Measurements from ENCODE around the gene TAF6L. TPM values are rescaled to one million over a fixed set of nuclear protein-coding genes. Genes with fewer than 3 reads are reported as not detected.
"Not testable (repeated sequence)": the region's sequence is repeated elsewhere in the genome, so short reads cannot be mapped to it uniquely, and the experiment has no call there.

The TAF6L gene
- total and polyA plus RNA-seq, 9 of the 15 experiments (the other 6 are each of a cell fraction or from before 2014, with no cell fraction given): 0.04 to 45.5 (median 20.8) TPM

DNA sequence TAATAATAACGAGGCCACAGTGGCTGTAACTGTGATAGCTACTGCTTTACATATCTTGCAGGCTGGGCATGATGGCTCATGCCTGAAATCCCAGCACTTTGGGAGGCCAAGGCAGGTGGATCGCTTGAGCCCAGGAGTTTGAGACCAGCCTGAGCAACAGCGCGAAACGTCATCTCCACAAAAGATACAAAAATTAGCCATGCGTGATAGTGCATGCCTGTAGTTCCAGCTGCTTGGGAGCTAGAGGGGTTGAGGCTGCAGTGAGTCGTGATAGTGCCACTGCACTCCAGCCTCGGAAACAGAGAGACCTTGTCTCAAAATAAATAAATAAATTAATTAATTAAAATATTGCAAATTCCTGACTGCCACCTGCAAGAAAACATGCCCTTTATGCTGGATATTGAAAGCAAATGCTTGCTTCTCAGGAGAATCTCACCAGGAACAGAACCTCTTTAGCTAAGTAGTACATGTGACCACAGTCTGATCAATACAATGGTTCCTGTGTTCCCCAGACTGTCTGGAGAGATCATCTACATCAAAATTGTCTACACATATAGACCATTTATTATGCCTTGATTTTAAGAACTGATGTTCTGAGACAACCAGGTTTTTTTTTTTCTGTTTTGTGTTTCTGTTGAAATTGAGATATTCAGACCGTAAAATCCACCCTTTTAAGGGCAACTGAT lies 23.6 kb upstream of the TAF6L start:
- BruUV-seq (replicated peaks): no TSS peak
- no peak overlapping the region; a peak in 1 of 4 replicates for H3K9ac ChIP-seq (ENCODE audit: insufficient read depth in 1 of 2, low read depth in 2 of 2, low read length in 2 of 2)
- H3K27ac ChIP-seq (ENCODE audit: extremely low read depth, low read depth, low read length): no peak overlapping the region
- FAIRE-seq: no peak
- intact Hi-C loops (cut with micrococcal nuclease): no loop called here
- peaks cover 17% of the 10 kb centered on the region; the same call in 1 of the 3 replicates for H3K36me3 ChIP-seq (ENCODE audit: control insufficient read depth, insufficient read depth, low read length)
- H3K9me1 ChIP-seq (ENCODE audit: control insufficient read depth, insufficient read depth, low read length): no peaks in the 10 kb centered on the region
- no peaks in the 10 kb centered on the region for H4K20me1 ChIP-seq (replicated peaks; ENCODE audit: control insufficient read depth, insufficient read depth, low read length)
- peaks cover 2 to 9% of the 10 kb centered on the region in 2 experiments; a peak in 3 of 5 replicates for H3K4me1 ChIP-seq (replicated peaks in 1 of 2; ENCODE audit: control insufficient read depth in 2 of 2, insufficient read depth in 2 of 2, low read length in 2 of 2)
- H3K9me3 ChIP-seq (replicated peaks; ENCODE audit: control insufficient read depth, insufficient read depth, low read depth, low read length): no peaks in the 10 kb centered on the region
- no peak for ATAC-seq
- H2AFZ ChIP-seq (ENCODE audit: low read depth, low read length): no peak overlapping the region
- POLR2A ChIA-PET: interaction anchor here (0.7 to 1.4 kb wide), 5 partner anchors 11 to 174 kb away, joined by 3 to 4 read pairs (median 3); partner anchors contain the start of genes EEF1G and POLR2G
- CTCF ChIA-PET (ENCODE audit: low intra/inter-chr PET ratio): no interaction called here
- no peak for DNase-seq (ENCODE audit: extremely low read depth in 1 of 4, low spot score in 3 of 4)
- 62% methylated on average over 9 of the region's 9 CpGs for WGBS (ENCODE audit: insufficient coverage, low coverage, missing lambda C conversion rate)
- no peak overlapping the region for H3K4me2 ChIP-seq (ENCODE audit: insufficient read depth, low read length)
- TF ChIP-seq OTX1 (CRISPR knock-in tag; IDR thresholded peaks at IDR 0.05): no peak
- TF ChIP-seq ZEB2 (IDR thresholded peaks at IDR 0.05): no peak
- TF ChIP-seq, protein P1, sequence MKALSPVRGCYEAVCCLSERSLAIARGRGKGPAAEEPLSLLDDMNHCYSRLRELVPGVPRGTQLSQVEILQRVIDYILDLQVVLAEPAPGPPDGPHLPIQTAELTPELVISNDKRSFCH (CRISPR knock-in tag; IDR thresholded peaks at IDR 0.05): no peak
- TF ChIP-seq, protein P1 (tag; IDR thresholded peaks at IDR 0.05): no peak
- no peak for TF ChIP-seq EP400 (IDR thresholded peaks at IDR 0.05)
- TF ChIP-seq NBN (IDR thresholded peaks at IDR 0.05; ENCODE audit: low read depth): no peak
- no peak for TF ChIP-seq CC2D1A (IDR thresholded peaks at IDR 0.05)
- TF ChIP-seq RBFOX2 (IDR thresholded peaks at IDR 0.05; ENCODE audit: low read depth, low read length): no peak
- no peak for TF ChIP-seq IRF2 (CRISPR knock-in tag; IDR thresholded peaks at IDR 0.05)
- TF ChIP-seq ARNT (IDR thresholded peaks at IDR 0.05): no peak
- TF ChIP-seq HDAC3 (IDR thresholded peaks at IDR 0.05; ENCODE audit: borderline replicate concordance, partially characterized antibody): no peak
- H3K27me3 ChIP-seq (ENCODE audit: control insufficient read depth in 2 of 2, insufficient read depth in 2 of 2, low read length in 2 of 2): no peaks in the 10 kb centered on the region
- H3K79me2 ChIP-seq (ENCODE audit: control insufficient read depth, insufficient read depth, low read length): peaks cover 12% of the 10 kb centered on the region
- in situ Hi-C loops (cut with MboI): no loop called here
- no peak overlapping the region for H3K4me3 ChIP-seq

DNA sequence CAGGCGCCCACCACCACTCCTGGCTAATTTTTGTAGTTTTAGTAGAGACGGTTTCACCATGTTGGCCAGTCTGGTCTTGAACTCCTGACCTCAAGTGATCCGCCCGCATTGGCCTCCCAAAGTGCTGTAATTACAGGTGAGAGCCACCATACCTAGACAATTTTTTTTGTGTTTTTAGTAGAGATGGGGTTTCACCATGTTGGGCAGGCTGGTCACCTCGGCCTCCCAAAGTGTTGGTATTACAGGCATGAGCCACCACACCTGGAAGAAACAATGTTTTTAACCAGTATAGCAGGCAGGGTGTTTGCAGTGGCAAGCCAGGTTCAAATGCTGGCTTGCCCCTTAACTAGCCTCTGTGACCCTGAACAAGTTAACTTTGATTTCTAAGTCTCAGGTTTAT lies 21.3 kb upstream of the TAF6L start:
- 86% methylated on average over 5 of the region's 5 CpGs for WGBS (ENCODE audit: insufficient coverage, low coverage, missing lambda C conversion rate)
- intact Hi-C loops (cut with micrococcal nuclease); H3K27me3 ChIP-seq (ENCODE audit: control insufficient read depth in 2 of 2, insufficient read depth in 2 of 2, low read length in 2 of 2); H3K4me3 ChIP-seq; BruUV-seq (replicated peaks); H2AFZ ChIP-seq (ENCODE audit: low read depth, low read length); ATAC-seq; H3K4me2 ChIP-seq (ENCODE audit: insufficient read depth, low read length); H3K9ac ChIP-seq (ENCODE audit: insufficient read depth in 1 of 2, low read depth in 2 of 2, low read length in 2 of 2); CTCF ChIA-PET (ENCODE audit: low intra/inter-chr PET ratio); DNase-seq (ENCODE audit: extremely low read depth in 1 of 4, low spot score in 3 of 4); H3K27ac ChIP-seq (ENCODE audit: extremely low read depth, low read depth, low read length); POLR2A ChIA-PET; in situ Hi-C loops (cut with MboI); H3K9me3 ChIP-seq (replicated peaks; ENCODE audit: control insufficient read depth, insufficient read depth, low read depth, low read length); H3K9me1 ChIP-seq (ENCODE audit: control insufficient read depth, insufficient read depth, low read length); FAIRE-seq; H4K20me1 ChIP-seq (replicated peaks; ENCODE audit: control insufficient read depth, insufficient read depth, low read length): not testable (repeated sequence)
- H3K79me2 ChIP-seq (ENCODE audit: control insufficient read depth, insufficient read depth, low read length): peaks cover 22% of the 10 kb centered on the region
- peaks cover 9 to 25% of the 10 kb centered on the region in 2 experiments; a peak in 4 of 5 replicates for H3K4me1 ChIP-seq (replicated peaks in 1 of 2; ENCODE audit: control insufficient read depth in 2 of 2, insufficient read depth in 2 of 2, low read length in 2 of 2)
- H3K36me3 ChIP-seq (ENCODE audit: control insufficient read depth, insufficient read depth, low read length): peaks cover 20% of the 10 kb centered on the region; the same call in 1 of the 3 replicates
